DOHH2 (cell line): ENCODE measurements around the gene MTCH1.

Experiments
- EZH2phosphoT487 ChIP-seq: fragments of 200-600 bp; sonication (generic); IDR thresholded peaks from 2 replicates; pipeline ENCODE4 v1.6.1; 2017; ENCODE audit warnings: borderline replicate concordance, mild to moderate bottlenecking, antibody characterized with exemption, low read length, moderate library complexity, mixed read lengths
- TF ChIP-seq, protein P1 (sequence below): fragments of 200-600 bp; sonication (generic); IDR thresholded peaks from one replicate; pipeline ENCODE4 v1.5.1; 2014; ENCODE audit warnings: antibody characterized with exemption, mild to moderate bottlenecking, low read depth, low read length; ENCODE audit not compliant: poor library complexity, severe bottlenecking

DNA sequence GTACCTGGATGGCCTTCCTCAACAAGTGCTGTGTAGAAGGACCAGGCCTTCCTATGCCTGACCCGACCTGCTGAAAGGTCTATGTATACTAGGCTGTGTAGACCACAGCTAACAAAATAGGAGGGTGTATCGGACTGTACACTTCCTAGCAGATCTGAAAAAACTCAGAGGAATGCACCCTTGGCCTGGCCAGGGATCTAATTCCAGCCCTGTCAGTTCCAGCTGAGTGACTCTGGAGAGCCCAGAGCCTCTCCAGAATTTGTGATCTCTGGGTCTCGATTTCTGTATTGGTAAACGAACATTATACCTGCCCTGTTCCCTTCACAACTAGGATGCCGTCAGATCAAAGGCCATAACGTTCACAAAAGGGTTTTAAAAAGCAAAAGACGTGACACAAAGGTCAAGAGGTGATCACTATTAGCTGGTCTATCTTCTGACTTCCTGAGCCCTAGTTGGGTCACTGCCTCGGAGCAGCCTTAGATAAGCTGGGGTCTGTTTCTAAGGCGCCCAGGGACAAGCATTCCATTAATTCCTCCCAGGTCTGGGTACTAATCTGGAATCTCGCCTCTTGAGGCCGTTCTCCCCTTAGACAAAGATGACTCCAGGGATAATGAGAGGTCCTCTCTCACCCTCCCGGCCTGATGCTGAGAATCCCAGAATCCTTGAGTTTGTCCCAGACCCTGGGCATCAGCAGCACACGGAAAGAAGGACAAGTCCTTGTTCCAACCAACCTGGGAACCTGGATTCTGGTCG lies 13.9 kb downstream of the MTCH1 start:
- TF ChIP-seq, protein P1, sequence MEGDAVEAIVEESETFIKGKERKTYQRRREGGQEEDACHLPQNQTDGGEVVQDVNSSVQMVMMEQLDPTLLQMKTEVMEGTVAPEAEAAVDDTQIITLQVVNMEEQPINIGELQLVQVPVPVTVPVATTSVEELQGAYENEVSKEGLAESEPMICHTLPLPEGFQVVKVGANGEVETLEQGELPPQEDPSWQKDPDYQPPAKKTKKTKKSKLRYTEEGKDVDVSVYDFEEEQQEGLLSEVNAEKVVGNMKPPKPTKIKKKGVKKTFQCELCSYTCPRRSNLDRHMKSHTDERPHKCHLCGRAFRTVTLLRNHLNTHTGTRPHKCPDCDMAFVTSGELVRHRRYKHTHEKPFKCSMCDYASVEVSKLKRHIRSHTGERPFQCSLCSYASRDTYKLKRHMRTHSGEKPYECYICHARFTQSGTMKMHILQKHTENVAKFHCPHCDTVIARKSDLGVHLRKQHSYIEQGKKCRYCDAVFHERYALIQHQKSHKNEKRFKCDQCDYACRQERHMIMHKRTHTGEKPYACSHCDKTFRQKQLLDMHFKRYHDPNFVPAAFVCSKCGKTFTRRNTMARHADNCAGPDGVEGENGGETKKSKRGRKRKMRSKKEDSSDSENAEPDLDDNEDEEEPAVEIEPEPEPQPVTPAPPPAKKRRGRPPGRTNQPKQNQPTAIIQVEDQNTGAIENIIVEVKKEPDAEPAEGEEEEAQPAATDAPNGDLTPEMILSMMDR: no peak
- no peak for TF ChIP-seq EZH2phosphoT487
